NOMO-1 treated with DMSO at 0.1 percent for 48 hours (cell line): ENCODE data around the gene RBM38.

Experiments
- DNase-seq: peaks from one replicate; lab custom pipeline; 2025; ENCODE audit not compliant: unreplicated experiment; lab: John Stamatoyannopoulos, UW

RBM38 gene

DNA sequence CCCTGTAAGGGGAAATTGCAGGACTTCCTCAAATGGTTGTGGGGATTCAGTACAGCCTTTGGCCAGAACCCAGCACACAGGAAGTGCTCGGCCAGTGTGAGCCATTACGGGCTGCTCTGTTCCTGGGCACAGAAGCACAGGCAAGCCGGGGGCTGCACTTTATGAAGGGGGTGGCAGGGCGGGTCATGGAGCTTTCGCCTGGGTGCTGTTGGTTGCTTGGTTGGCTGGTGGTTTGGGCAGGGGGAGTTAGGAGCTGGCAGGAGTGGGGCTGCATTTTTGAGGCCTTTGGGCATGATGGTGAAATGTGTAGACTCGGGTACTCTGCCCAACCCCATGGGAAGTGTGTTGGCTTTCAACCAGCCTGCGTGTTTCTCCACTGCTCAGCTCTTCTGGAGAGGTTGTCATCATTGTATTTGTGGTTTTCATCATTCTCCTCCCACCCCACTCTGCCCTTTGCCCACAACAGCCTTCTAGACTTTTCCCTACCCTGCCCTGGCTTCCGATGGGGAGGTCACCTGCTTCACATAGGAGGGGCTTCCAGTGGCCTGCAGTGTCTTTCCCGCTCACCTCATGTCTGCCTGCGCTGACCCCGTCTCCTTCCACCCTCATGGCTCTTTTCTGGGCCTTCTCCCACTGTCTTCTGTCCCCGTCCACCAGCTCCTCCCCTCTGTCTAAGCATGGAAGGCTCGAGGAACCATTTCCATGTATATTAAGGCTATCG is 16.1 kb upstream of the RBM38 start:
- peak; percentile 68 for DNase-seq

DNA sequence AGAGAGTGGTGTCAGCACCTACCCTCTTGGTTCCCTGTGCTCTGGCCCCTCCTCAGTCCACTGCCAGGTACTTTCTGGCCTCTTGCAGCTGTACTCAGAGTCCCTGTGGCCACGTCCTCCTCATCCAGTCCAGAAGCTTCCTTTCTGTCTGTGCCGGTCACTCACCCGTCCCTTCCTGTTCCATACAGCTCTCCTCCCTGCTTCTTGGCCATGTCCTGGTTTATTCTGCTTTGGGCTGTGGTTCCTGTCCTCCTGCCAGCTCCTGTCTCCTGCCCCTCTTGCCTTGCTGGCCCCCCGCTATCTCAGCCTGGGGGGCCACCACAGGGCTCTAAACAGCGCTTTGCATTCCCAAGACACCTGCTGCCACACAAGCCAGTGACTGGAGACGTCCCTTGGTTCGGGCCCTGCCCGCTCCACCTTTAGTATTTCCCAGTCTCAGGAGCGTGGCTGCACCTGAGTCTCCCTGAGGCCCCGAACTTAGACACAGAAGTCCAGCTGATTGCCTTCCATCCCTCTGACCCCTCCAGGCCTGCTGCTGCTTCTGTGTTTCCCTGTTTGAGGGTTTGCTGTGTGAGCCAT is 15.5 kb upstream of the RBM38 start:
- no peak for DNase-seq

DNA sequence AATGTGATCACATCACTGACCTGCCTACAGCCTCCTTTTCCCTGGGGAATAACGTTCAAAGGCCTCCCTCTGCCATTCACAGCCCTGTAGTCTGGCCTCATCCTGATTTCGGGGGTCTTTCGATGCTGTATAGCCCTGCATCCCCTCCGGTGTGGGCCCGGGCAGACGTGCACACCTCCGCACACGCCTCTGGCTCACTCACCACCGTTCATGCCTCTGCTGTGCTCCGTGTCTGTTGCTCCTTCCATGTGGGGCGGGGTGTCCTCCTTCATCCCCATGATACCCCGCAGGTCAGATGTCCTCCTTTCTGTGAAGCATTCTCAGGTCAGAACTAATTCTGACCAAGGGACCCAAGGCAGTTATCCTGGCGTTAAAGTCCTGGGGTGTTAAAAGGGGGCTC is 13.8 kb upstream of the RBM38 start:
- no peak for DNase-seq

DNA sequence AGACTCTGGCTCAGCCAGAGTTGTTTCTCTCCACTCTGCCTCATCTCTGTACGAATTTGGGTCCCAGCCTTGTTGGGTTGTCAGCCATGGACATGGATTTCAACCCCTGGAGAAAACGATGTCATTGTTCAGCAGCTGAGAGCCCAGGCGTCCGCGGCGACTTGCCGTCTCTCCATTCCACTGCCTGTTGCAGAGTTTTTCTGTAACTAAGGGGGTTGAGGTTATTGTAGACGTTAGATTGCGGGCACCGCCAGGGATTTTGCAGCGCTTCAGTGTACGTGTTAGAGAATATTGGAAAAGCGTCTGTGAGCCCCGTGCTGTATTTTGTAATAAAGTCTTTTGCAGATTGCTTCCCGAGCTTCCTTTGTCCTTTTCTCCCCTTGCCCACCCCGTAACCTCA is 13.1 kb upstream of the RBM38 start:
- no peak for DNase-seq

DNA sequence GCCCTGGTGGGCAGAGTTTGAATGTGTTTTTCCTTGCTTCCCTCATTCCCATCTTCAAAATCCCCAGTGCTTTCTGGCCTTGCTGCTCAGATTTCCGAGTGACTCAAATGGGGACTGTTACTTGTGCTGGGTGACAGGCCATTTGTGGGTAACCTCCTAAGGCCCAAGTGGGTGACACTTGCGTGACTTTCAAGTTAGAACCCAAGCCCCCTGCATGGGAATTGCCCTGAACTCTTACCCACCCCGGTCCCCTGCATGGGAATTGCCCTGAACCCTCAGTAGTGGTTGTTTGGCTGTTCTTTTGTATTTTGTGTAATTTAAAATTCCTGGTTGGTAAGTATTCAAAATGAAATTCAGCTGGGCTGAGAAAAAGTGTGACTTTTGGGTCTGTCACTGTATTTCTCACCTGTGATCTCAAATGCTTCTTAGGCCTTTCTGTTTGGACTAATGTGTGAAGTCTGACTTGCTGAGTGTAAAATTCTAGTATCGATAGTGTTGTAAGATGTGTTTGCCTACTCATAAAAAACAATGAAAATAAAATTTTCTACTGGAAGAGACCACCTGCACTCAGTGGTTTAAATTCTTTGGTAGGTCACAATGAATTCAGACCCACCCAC is 12.4 kb upstream of the RBM38 start:
- DNase-seq, result no peak

DNA sequence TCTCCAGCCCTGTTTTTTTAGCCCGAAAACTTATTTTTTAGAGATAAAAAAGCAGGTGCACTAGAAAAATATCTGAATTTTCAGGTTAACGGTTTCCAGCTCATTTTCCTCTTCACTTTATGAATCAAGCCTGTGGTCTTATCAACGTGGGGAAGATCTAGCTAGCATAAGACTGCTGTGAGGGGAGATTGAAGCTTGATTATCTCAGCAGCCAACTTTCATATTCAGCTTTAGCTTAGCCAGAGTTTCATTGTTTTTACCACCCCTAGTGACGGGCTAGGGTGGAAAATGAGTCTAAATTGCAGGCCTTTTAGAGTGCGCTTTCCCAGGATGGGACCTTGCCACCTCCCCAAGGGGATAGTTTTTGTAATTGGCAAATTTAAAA is 11.9 kb upstream of the RBM38 start:
- DNase-seq, result no peak

DNA sequence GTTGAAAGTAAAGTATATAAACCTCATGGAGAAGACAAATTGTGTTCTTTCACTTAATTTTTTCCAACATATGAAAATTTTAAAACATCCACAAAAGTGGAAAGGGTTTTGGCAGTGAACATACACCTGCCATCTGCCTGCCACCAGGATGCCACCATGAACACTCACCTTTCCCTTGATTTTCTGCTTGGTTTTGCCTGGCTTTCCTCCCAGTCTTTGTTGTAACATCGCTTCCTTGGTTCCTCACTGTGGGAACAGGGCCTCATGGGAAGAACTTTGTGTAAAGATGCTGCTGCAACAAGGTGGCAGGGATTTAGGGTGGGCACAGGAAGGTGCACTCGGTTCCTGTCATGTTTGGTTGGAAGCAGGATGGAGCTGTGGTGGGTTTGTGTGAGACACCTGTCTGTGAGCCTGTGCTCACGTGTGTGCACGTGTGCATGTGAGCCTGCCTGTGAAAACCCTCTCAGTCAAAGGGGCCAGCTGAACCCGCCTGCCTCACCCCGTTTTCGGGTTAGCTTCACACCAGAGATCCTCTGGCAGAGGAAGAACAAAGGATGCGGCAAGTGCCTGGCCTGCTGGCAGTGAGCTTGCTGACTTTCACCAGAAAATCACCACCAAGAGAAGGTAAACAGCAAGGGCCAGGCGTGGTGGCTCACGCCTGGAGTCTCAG is 11.0 kb upstream of the RBM38 start:
- no peak for DNase-seq

DNA sequence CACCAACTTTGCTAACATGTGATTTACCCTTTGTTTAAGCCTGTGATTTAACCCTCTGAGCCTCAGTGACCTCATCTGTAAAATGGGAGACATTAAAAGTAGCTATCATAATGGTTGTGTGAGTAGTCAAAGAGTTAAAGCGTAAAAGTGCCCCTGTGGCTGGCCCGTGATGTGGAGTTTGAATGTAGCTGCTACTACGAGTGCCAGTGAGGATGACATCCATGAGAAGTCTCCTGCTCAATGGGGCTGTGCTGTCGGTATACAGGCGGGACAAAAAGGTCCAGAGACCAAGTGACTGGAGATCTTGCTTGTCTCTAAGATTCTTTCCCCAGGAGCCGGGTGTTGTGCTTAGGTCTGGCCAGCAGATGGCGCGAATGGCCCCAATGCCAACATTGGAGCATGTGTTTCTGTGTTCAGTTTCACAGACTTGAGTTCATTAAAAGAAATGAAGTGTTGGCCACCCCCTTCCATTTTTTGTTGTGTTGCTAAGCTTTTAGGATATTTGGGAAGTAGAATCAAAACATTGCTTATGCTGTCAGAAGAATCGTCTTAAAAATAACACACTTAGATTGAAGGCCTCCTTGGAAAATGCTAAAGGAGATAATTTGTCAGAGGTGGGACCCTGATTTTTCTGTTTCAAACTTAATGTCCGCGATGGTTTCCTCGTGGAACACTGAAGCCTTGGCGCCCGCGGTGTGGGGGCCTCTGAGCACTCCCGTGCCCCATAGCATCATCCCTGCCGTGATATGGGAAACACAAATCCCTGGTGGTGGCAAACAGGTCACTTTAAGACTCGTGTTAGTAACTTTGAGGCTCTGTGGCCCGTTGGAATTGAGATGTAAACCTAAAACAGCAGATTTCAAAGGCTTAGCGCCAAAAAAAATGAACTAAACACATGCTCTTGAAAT is 9.3 kb upstream of the RBM38 start:
- peak; percentile 67 for DNase-seq

DNA sequence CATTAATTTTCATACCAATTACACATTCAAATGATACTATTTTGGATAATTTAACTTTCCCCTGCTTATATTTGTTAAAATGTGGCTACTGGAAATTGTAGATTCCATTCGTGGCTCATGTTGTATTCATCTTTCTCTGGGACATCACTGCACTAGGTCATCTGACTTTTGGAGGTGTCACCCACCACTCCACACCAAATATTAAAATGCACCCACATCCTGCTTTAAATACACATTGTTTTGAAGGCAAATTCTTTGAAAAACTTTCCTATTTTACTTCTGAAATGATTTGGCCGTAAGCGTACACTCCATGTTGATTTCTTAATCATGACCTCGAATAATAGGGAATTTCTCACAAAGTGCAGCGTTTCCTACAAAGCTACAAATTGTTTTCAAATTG is 8.7 kb upstream of the RBM38 start:
- no peak for DNase-seq

DNA sequence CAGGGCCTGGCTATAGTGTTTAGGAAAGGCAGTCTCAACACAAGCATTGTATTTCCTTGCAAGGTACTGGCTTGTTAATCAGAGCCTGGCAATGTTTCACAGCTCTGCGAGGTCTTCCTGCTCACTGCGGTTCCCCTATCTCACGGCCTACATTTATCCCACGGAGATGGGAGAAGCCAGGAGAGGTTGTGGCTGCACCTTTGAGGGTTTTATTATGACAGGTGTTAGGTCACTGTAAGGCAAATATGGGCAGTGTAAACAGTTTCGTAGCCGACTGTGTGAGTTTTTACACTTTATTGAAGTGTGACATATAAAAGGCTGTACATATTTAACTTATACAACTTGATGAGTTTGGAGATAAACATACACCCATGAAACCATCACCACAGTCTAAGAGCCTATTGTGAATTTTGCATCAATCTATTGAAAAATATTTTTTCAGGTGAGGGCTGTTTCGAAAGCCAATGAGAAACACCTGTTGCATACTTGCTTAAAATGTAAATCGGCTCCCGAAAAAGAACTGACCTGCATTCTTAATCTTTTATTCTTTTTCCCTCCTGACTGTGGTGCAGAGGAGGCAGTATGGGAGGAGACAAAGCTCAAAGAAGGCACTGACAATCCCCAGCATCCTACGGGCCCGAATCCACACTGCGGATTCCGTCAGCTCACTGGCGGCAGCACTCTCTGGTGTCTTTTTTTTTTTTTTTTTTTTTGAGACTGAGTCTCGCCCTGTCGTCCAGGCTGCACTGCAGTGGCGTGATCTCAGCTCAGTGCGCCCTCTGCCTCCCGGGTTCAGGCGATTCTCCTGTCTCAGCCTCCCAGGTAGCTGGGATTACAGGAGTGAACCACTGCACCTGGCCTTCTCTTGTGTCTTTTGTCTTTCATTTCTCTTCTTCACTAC is 7.5 kb upstream of the RBM38 start:
- no peak for DNase-seq

DNA sequence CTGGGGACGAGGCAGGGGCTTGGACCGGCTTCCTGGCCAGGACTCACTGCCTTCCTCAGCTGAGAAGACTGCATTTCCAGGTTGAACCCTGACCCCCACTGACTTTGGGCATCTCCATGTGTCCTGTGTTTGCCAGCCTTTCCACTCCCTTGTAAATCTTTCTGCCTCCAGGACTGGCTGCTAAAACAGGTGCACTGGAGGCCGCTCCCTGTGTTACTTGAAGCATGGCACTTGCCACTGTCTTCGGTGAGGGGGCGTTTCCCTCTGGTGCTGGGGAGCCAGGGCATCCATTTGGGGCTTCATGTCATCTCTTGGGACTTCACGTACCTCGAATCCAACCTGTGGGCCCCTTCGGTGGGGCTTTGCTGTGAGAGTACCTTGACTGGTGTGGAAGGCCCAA is 6.7 kb upstream of the RBM38 start:
- no peak for DNase-seq

DNA sequence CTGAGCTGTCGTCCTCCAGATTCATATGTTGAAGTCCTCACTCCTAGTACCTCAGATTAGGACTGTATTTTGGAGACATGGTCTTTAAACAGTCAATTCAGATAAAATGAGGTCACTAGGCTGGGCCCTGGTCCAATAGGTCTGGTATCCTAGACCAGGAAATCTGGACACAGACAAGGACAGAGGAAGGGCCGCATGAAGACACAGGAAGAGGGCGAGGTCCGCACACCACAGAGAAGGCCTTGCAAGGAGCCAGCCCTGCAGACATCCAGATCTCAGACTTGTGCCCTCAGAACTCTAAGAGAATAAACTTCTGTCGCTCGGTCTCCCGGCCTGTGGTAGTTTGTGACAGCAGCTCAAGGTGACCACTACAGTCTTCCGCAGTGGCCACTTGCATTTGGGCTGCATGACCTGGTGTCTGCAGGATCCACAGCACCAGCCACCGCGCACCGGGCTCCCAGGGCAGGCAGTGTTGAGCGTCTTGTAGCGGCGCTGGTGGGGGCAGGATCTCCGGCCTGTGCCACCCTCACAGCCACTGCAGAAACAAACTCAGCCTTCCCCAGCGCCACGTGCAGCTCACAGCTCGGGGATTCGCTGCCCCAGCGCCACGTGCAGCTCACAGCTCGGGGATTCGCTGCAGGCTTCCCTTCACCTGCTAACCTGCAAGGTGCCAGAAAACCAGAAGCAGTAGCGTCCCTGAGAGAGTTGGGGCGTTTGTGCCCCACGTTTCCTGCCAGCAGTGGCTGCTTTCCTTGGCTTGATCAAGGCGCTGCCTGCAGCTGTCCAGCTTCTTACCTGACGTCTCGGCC is 6.0 kb upstream of the RBM38 start:
- no peak for DNase-seq

DNA sequence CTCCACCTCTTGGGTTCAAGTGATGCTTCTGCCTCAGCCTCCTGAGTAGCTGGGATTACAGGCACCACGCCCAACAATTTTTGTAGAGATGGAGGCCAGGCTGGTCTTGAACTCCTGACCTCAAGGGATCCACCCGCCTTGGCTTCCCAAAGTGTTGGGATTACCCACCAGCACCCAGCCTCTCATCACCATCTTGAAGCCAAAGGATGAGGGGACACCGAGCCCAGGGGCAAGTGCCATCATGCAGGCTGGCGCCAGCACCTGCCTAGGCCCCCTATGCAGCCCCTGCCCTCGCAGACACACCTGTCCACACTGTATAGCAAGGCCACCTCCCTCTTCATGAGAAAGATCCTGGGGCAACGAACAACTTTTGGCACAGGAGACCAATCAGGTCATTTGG is 5.3 kb upstream of the RBM38 start:
- no peak for DNase-seq

DNA sequence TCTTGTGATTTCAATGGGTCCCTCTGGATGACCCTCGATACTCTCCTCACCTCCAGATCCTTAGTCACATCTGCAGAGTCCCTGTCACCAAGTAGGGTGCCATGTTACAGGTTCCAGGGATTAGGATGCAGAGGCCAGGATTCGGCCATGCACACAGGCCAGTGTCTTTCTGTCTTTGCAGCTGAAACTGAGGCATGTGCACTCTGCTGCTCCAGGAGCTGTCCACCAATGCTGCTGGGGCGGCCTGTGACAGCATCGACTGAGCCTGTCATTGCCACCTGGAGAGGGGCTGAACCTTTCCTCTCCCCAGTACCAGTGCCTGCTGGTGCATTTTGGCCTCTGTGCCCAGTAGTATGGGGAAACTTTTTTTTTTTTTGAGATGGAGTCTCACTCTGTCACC is 4.4 kb upstream of the RBM38 start:
- no peak for DNase-seq

DNA sequence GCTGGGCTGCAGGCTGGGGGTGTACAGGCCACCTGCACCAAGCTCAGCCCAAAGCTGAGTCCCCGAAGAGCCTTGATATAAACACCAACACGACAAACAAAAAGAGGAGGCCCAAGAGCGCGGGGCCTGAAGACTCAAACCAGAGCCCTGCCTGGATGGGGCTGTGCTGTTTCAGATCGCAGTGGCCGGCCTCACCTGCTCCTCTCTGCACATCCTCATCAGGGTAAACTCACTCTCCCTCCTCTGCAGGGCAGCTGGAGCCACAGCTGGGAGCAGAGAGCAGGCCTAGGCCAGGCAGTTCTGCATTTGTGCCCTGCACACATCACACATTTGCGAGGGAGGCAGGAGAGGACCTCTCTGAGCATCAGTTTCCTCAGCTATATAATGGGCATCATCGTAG is 3.7 kb upstream of the RBM38 start:
- DNase-seq, result no peak

DNA sequence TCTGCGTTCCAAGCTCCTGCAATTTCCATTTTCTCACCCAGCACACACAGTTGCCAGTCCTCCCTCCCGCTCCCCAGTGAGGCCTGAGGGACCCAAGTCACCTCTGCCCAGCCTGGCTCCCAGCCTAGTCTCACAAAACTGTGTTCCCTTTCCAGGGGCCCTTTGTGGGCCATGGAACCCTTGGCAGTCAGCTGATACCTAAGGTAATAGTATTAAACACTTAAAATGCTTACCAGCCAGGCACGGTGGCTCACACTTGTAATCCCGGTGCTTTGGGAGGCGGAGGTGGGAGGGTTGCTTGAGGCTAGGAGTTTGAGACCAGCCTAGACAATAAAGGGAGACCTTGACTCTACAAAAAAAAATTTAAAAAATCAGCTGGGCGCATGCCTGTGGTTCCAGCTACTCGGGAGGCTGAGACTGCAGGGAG is 3.2 kb upstream of the RBM38 start:
- no peak for DNase-seq

DNA sequence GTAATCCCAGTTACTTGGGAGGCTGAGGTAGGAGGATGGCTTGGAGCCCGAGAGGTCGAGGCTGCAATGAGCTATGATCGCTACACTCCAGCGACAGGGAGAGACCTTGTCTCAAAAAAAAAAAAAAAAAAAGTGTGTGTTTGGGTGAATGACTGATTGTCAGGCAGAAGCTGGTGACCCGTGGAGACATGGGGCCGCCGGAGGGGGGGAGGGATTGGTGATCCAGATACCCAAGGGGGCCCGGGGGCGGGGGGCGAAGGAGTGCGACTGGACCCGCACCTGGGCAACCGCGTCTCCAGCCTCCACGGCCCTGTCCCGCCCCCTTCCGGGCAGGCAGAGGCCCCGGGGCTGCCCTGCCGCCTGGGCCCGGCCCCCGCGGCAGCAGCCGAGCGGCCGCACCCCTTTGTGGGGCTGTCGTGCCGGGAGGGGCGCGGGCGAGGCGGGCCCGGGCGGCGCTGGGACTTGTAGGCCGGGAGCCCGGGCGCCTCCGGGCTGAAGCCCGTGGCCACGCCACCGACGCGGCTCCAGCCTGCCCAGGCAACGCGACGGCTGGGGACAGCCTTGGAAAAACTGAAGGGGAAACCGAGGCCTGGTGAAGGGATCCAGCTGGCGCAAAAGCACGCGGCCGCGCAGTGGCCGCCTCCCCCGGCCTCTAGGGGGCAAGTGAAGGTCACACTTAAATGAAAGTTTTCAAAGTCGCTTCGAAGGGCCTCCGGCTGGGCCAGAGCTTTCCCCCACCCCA is 2.1 kb upstream of the RBM38 start:
- peak; percentile 71 for DNase-seq
